NB4 (cell line): Measurements from ENCODE around the gene PLPP3.
A peak's percentile ranks its signal among the peaks of the same experiment; 100 is the strongest.

Experiments used
- DNase-seq: peaks from one replicate; pipeline ENCODE4 v3.0.0; 2010; ENCODE audit warnings: low read depth
- H3K4me3 ChIP-seq: one replicate; pipeline ENCODE4 v1.5.1; 2011; ENCODE audit warnings: mild to moderate bottlenecking, low read depth, low read length, moderate library complexity
- MYC ChIP-seq: IDR thresholded peaks from 2 replicates; pipeline ENCODE4 v1.6.1; 2011; ENCODE audit warnings: low read depth, low read length
- POLR2A ChIP-seq: IDR thresholded peaks from 2 replicates; pipeline ENCODE4 v1.6.1; 2011; ENCODE audit warnings: mild to moderate bottlenecking; ENCODE audit not compliant: insufficient read length; ENCODE audit errors: extremely low read depth
- TF ChIP-seq, protein P1 (sequence below): IDR thresholded peaks from 2 replicates; pipeline ENCODE4 v1.6.1; 2011; ENCODE audit warnings: low read depth, low read length
- TF ChIP-seq, protein P2 (sequence below): IDR thresholded peaks from one replicate; pipeline ENCODE4 v1.5.1; 2012; ENCODE audit warnings: low read depth, low read length

PLPP3 gene

DNA sequence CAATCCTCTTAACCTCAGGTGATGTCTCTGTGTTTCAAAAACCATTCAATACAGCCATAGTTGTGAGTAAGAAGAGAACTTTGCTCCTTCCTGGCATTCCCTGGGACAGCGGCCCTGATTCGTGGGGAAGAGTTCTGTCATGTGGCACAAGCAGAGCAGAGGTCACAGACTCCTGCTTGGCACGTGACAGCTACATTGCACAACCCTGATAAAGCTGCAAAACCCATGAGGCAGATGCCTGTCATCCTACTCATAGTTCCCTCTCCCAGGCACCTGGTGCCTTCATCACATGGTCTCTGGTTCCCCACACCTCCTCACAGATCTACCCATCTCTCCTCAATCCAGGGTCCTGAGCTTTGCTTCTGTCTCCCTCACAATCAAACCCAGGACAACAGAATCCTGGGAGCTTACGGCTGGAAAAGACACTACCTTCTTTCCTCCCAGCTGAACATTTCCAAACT lies 70.8 kb downstream of the PLPP3 start:
- TF ChIP-seq, protein P1, sequence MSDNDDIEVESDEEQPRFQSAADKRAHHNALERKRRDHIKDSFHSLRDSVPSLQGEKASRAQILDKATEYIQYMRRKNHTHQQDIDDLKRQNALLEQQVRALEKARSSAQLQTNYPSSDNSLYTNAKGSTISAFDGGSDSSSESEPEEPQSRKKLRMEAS, result peak; percentile 78
- no peak for TF ChIP-seq POLR2A
- DNase-seq, result peak; percentile 26
- H3K4me3 ChIP-seq, result no peak overlapping the region

GRCh38 chr1:56507925-56508522 lies 71.3 kb downstream of the PLPP3 start:
- TF ChIP-seq MYC (no peak), POLR2A (no peak)
- TF ChIP-seq, protein P2, sequence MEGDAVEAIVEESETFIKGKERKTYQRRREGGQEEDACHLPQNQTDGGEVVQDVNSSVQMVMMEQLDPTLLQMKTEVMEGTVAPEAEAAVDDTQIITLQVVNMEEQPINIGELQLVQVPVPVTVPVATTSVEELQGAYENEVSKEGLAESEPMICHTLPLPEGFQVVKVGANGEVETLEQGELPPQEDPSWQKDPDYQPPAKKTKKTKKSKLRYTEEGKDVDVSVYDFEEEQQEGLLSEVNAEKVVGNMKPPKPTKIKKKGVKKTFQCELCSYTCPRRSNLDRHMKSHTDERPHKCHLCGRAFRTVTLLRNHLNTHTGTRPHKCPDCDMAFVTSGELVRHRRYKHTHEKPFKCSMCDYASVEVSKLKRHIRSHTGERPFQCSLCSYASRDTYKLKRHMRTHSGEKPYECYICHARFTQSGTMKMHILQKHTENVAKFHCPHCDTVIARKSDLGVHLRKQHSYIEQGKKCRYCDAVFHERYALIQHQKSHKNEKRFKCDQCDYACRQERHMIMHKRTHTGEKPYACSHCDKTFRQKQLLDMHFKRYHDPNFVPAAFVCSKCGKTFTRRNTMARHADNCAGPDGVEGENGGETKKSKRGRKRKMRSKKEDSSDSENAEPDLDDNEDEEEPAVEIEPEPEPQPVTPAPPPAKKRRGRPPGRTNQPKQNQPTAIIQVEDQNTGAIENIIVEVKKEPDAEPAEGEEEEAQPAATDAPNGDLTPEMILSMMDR, result no peak
- TF ChIP-seq, protein P1, result no peak
- no peak overlapping the region for H3K4me3 ChIP-seq
- DNase-seq, result no peak

DNA sequence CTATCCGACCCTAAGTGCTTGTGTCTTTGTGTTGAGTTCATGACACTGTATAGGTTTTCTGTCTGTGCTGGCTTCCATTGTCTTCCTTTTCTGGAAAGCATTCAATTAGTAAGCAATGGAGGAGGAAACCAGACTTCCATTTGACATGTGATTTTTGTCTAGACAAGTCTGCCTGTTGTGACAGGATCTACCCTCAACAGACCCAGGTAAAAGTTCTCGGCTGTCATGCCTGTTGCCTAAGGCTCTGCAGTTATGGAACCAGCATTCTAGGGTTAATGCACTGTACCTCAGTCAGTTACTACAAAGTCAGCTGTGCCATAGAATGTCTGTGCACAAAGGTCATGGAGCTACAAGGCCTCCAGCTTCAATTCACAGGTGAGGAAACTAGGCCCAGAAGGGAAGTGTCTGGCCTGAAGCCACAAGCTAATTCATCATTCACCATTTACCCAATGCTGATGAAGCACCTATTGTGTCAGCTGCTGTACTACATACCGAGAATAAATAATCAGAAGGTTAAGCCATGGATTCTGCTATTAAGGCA lies 72.3 kb downstream of the PLPP3 start:
- no peak for TF ChIP-seq MYC
- TF ChIP-seq, protein P2, result no peak
- TF ChIP-seq, protein P1, result no peak
- H3K4me3 ChIP-seq, result no peak overlapping the region
- DNase-seq, result no peak

GRCh38 chr1:56505792-56506743 lies 73.3 kb downstream of the PLPP3 start:
- H3K4me3 ChIP-seq, result no peak overlapping the region
- TF ChIP-seq, protein P1, result no peak
- TF ChIP-seq MYC, result no peak
- no peak for TF ChIP-seq POLR2A
- TF ChIP-seq, protein P2, result no peak
- DNase-seq, result peak; percentile 62

DNA sequence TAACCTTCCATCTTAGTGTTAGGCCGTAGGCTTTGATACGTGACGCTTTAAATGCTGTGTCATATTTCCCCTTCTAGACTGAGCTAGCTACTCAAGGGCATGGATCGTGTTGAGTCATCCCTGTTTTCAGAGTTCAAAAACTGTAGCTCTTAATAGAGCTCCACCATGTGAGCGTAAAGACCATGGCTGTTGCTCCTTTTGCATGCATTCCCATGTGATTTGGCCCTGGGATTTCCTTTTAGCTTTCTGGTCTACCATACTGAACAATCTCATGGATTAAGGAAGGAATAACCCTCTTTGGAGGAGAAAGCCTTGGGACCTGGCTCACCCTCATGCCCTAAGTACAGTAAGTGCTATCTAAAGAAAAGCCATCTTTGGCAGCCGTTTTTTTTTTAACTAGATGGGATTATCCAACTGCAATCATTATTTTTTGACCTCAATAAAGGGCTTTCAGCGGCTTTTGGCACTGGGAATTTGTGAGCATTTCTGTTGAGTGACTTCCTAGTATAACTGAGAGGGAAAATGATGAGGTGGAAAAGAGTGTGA lies 76.6 kb downstream of the PLPP3 start:
- peak; percentile 21 for DNase-seq
- no peak for TF ChIP-seq MYC
- TF ChIP-seq, protein P1, result no peak
- TF ChIP-seq, protein P2, result no peak
- TF ChIP-seq POLR2A, result no peak

More for the DNA sequence above, 76.6 kb downstream of the PLPP3 start:
- H3K4me3 ChIP-seq, result no peak overlapping the region
